G401.6 (cell line): ENCODE data around the gene DSC1.
"Not testable (repeated sequence)": the region's sequence is repeated elsewhere in the genome, so short reads cannot be mapped to it uniquely, and the experiment has no call there.

Source experiments
- FAIRE-seq: peaks from 2 replicates; lab custom pipeline; 2012; peaks lifted over from hg19 to GRCh38; lab: Jason Lieb, UNC

DSC1 gene

GRCh38 chr18:31171144-31171839 lies 8.6 kb upstream of the DSC1 start:
- FAIRE-seq: no peak

GRCh38 chr18:31170335-31170734 lies 7.7 kb upstream of the DSC1 start:
- no peak for FAIRE-seq

GRCh38 chr18:31162419-31162793 lies 250 bp downstream of the DSC1 start:
- no peak for FAIRE-seq

DNA sequence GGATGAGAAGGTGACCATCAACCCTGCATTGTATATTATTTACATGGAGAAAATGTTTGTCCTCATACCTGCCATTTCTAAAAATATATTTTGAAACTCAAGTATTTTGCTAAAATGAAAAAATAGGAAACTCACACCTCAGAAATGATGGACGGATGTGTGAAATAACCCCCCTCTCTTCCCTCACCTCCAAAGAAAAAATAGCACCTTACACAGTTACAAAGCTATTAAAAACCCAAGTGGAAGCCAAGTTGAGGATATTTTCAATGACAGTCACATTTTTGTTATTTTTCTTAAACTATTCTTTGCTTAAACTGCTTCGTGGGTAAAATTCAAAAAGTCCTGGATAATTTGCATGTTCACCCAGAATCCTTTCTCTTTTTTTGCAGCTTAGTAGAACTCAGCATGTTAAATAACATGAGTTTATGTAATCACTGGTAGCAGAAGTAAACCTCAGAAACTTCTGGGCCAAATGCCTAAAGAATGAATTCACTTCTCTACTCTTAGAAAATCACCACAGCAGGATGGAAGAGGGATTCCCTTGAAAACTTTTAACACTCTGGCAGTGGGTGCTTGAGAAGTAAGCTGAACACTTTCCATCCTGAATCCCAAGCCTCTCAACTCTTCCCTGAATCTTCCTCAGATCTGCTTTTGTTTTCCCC lies 768 bp downstream of the DSC1 start:
- FAIRE-seq: no peak

DNA sequence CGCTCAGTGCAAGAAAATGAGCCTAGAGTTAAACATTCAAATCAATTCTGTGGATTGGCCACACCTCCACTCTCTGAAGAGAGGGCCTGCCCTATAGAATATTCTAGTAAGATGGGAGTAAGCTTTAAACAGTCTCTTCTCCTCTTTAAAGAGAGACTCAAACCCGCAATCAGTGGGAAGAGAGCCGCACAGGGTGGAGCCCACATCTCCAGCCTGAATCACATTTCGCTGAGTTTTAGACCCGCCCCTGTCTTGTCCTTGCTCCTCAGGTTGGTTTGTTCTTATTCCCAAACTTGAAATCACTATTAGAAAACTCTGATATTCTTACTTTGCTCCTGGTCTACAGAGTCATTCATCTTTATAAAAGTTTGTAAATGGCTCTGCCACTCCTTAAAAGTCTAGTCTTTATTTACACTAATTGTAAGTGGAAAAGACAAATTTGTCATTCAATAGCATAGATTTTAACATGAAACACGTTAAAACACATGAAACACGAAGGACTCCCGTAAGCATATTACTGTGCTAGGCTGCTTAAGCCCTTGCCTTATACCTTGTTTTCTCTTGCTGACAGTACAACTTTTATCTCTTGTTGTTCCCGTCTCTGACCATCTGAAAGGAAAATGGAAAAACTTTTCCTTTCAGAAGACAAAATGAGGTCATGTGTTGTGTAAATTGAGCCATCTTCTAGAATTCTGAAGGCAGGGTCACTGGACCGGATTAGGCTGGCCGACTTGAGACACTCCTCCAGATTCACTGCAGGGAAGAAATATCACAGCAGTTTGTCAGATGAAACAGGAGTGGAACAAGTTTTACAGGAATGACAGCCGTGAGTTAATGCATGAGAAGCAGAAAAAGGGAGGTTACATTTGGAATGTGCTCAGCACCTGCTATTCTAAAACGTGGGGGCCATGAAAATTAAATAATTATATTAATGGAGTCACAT lies 5.6 kb downstream of the DSC1 start:
- FAIRE-seq: no peak

DNA sequence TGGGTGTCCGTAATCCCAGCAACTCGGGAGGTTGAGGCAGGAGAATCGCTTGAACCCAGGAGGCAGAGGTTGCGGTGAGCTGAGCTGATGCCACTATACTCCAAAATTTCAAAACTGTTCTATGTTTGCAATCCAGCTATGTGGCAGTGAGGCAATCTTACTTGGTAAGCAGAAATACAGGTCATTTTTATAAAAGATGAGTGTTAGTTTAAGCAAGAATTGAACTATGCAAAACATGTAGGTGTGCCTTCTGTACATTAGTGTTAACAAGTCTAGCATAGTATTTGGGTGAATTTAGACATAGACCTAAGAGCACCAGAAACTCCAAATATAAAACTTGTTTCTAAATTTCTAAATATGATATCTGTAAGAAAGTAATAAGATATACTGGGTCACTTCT lies 7.2 kb downstream of the DSC1 start:
- no peak for FAIRE-seq

DNA sequence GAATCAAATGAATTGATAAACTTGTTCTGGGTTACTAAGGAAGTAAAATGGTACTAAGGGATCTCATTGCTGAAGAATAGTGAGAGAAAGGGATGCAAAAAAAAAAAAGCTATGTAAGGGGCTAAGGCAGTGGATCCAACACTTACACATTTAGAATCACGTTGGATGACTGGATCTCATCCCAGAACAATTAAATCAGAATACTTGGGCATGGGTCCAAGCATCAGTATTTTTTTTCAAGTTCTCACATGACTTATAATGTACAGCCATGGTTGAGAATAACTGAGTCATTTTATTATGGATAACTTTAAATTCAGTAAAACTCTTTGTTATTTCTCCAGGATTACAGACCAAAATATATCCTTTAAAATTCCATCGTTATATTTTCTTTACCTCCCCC lies 8.5 kb downstream of the DSC1 start:
- FAIRE-seq: no peak

DNA sequence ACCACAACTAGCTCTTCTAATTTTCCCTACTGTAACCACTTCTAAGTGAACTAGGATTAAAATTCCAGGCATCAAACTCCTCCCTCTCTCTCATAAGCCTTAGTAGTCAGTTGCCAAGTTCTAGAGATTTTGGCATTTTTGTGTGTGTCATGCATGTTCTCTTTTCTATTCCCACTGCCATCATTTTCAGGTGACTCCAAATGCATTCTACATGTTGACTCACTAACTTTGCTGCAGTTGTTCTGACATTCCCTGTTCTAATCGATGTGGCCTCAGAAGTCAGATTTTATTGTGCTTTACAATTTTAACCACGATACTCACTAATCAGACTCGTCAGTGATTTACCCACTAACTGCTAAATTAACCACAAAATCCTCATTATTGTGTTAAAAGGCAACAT lies 13.3 kb downstream of the DSC1 start:
- no peak for FAIRE-seq

DNA sequence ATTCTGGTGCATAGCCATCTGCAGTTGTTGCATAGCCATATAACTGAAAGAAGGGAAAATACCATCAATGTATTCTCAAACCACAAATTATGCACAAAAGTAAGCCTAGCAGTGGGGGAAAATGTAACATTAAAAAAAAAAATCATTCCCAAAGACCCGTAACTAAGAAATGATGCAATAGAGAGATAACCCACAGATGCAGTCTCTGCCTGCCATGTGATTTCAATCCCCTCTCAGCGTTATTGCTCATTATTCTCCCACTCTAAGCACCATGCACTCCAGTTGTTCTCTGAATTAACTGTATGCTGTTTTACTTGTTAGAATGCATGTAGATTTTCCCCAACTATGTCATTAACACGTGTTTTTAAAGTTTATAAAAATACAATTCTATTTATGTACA lies 14.1 kb downstream of the DSC1 start:
- no peak for FAIRE-seq

DNA sequence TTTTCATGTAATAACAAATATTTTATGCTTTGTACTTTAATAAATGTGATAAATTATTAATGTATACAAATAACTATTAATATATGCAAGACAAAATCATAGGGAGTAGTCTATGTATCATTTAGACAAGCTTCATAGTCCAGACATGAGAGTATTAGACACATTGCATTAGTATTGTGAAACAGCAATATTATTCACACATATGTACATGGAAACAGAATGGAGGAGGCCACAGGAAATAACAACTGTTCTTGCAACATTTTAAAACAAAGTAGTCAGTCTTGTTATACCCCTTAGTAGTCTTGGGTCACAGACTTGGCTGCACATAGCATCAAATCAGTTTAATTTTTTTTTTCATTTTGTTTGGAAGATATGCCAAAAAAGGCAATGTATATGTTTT lies 15.8 kb downstream of the DSC1 start:
- no peak for FAIRE-seq

GRCh38 chr18:31143025-31143424 lies 19.6 kb downstream of the DSC1 start:
- FAIRE-seq: no peak

DNA sequence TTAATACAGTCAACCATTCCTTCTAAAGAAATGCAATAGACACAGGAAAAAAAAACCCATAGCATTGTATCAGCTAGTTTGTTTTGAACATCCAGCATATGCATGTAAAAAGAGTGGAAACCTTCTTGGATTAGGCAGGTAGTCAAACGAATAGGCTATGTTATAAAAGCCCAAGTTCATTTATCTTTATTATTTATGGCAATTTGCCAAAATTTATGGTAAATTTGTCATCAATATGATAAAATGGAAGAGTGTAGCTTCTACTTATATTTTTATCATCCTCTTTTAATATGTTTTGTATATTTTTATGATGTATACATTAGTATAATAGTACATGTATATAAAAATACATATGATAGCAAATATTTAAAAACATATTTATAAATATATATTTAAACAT lies 23.9 kb downstream of the DSC1 start:
- peak; percentile 62 for FAIRE-seq

GRCh38 chr18:31134988-31135529 lies 27.6 kb downstream of the DSC1 start:
- no peak for FAIRE-seq

DNA sequence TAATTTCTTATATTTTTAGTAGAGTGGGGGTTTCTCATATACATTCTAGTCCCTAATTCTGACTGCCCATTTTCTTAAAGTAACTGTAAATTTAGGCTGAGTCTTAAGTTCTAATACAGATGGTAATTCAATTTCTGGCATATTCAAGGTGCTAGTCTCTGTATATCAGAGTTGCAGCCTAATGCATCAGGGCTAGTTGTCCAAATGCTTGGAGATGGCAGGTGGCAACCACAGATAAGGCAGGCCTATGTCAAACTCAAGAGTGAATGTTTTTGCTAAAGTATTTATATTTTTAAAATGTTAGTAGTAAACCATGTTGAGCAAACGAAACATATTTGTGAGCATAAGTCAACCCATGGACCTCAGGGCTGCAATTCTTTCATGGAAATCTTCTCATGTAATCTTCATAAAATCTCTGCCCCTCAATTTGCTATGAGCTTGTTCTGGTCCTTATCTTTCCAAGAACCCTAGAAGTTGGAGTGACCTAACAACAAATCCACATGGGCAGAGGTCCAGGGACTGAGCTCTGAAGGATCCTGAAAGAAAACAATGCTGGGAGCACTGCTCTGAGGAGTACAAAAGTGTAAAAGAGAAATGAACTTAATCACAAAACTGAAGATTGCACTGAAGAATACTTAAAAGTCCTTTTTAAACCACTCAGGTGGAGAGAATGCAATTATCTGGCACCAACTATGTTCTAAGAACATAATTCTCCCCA lies 33.1 kb downstream of the DSC1 start:
- FAIRE-seq: no peak

DNA sequence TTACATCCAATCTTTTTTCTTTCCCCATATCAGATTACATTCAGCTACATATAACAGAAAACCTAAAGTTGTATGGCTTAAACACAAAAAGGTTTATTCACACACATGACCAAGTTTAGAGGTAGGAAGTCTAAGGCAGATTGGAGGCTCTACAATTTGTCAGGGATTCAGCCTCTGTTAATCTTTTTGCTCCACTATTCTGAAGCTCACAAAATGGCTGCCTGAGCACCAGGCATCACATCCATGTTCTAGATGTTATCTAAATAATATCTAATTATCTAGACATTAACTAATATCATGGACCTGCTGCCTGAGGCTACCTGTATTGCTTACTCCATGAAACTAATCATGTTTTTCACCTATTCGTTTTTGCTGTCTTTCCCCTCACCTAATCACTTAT lies 36.8 kb downstream of the DSC1 start:
- FAIRE-seq: no peak

- FAIRE-seq: not testable (repeated sequence)
Measured at GRCh38 chr18:31123125-31123524, 39.5 kb downstream of the DSC1 start.

GRCh38 chr18:31120594-31120993 lies 42.1 kb downstream of the DSC1 start:
- no peak for FAIRE-seq

DNA sequence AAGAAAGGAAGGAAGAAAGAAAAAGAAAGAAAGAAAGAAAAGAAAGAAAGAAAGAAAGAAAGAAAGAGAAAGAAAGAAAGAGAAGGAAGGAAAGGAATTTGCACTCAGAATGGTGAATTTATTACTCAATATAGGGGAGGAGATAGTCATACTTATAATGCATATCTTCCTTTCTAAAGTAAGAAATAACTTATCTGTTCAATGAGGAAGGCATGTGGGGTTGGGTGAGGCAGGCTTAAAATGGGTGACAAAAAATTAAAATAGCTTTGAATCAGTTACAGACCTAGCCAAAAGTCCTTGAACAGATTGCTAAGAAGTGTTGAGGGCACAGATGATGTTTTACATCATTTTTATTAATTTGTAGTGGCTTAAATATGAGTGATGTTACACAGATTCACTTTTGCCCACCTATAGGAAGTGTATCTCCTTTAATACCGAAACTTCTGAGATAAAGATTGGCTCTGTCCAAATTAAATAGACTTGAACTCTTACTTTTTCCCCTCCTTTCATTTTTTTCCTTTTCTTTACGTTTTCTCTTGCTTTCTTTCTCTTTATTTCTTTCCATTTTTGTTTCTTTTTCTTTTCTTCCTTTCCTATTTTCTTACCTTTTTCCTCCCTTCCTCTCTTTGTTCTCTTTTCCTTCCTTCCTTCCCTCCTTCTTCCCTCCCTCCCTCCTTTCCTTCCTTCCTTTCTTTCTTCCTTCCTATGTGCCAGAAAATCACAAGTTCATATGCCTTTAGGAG lies 45.6 kb downstream of the DSC1 start:
- FAIRE-seq: no peak

DNA sequence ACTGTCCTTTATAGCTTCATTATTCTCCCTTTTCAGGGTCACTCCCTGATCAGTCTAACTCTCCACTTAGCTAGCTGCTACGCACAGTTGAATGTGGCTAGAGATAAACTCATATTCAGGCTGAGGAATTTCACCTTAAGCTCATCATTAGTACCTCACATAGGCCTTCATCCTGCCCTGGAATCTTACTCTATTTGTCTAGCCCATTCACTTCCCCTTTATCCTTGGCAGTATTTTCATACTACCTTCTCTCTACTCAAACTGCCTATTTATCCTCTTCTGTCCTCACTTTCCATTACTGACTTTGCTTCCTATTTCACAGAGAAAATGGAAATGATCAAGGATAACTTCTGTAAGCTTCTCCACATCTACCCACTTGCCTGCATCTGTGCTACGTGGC lies 49.9 kb downstream of the DSC1 start:
- no peak for FAIRE-seq

GRCh38 chr18:31105733-31106132 lies 56.9 kb downstream of the DSC1 start:
- FAIRE-seq: no peak

- no peak for FAIRE-seq
Measured at GRCh38 chr18:31104444-31104843, 58.2 kb downstream of the DSC1 start.

GRCh38 chr18:31103423-31103822 lies 59.2 kb downstream of the DSC1 start:
- FAIRE-seq: no peak
